ENCODE measurements around the gene AMBP.

Gene AMBP

DNA sequence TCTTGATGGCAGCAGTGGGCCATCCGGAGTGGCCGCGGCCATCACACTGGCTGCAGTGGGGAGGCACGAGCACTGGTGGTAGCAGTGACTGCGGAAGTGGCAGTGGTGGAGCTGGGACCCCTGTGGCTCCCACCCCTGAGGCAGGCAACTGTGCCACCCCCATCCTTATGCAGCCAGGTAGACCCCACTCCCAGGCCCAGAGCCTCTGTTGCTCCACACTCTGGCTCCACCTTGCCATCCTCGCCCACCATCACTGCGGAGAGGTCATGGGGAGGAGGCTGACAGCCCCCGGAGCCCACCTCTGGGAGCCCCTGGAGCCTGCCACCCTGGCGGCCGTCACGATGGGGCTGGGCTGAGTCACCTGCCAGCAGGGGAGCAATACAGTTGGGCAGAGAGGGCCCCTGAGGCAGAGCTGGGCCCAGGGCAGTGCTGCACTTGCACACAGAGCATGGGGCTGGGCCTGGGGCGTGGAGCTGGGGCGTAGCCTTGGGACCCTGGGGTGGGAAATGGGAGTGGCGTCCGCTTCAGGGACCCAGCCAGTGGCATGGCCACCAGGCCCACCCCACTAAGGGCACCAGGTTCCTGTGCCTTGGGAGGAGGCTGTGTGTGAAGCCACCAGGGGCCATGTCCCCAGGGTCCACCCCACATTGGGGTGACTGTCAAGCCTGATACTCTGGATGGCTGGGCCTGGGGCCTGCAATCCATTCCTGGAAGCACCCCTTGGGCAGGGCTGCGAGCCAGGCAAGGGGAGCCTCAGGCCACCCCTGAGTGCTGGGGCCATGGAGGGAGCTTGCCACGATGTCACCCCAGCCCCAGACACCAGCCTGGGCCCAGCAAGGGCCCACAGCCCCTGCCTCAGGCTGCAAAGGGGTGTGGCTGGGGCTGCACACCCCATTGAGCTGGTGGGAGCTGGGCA, 7.7 kb downstream of the AMBP start:
- TF ChIP-seq ZIC2 (tag by site-specific recombination; IDR thresholded peaks at IDR 0.05) (peak; percentile 67), KLF1 (tag by site-specific recombination; IDR thresholded peaks at IDR 0.05) (peak; percentile 45; the same call in 1 of the 2 replicates)
- TF ChIP-seq, protein P1, sequence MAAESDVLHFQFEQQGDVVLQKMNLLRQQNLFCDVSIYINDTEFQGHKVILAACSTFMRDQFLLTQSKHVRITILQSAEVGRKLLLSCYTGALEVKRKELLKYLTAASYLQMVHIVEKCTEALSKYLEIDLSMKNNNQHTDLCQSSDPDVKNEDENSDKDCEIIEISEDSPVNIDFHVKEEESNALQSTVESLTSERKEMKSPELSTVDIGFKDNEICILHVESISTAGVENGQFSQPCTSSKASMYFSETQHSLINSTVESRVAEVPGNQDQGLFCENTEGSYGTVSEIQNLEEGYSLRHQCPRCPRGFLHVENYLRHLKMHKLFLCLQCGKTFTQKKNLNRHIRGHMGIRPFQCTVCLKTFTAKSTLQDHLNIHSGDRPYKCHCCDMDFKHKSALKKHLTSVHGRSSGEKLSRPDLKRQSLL (tag by site-specific recombination; IDR thresholded peaks at IDR 0.05): no peak
- no peaks in the 10 kb centered on the region for H3K36me3 ChIP-seq (ENCODE audit: control insufficient read depth in 2 of 2, insufficient read depth in 1 of 2, low read length in 2 of 2)
- POLR2A ChIA-PET: no interaction called here
- H3K4me3 ChIP-seq (ENCODE audit: low read depth, low read length): no peak overlapping the region
- CTCF ChIA-PET: interaction anchor here (0.7 to 3.4 kb wide), 4 partner anchors 12 to 264 kb away, joined by 3 to 23 read pairs (median 5); no protein-coding TSS in a partner anchor
- no peak overlapping the region for H3K27ac ChIP-seq (ENCODE audit: extremely low read depth, low read depth, low read length)
- no peaks in the 10 kb centered on the region for H3K9me3 ChIP-seq (ENCODE audit: control insufficient read depth, insufficient read depth, low read depth, low read length)
- H3K4me1 ChIP-seq (ENCODE audit: control insufficient read depth, insufficient read depth, low read length): no peaks in the 10 kb centered on the region

DNA sequence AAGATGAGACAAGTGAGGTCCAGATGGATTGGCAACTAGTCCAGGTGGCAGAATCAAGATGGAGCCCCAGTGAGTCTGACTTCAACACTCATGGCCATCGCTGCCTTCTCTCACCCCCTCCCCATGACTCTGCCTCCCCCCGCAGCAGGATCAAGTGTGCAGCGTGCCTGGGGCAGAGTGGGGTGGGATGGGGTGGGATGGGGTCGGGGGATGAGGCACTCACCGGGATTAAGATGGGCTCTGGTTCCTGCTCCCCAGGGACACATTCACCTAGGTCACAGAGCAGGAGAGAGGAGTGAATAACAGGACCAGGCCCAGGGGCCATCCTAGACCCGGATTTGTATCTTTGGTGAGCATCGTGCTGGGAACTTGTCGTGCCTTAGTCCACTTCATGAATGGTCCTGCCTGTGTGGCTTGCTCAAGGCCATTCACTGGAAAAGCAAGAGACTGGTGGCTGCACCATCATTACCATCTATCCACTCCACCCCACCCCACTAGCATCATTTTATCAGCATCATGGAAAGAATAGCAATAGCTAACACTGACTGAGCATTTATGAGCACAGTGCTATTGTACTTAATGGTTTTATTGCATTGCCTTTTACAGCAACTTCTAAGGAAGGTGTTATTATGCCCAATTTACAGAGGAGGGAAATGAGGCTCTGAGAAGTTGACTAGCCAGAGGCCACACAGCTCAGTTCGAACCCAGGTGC, 8.5 kb downstream of the AMBP start:
- POLR2A ChIA-PET: no interaction called here
- Histone ChIP-seq H3K36me3 (ENCODE audit: control insufficient read depth in 2 of 2, insufficient read depth in 1 of 2, low read length in 2 of 2) (no peaks in the 10 kb centered on the region), H3K27ac (ENCODE audit: extremely low read depth, low read depth, low read length) (no peak overlapping the region), H3K4me3 (ENCODE audit: low read depth, low read length) (no peak overlapping the region), H3K4me1 (ENCODE audit: control insufficient read depth, insufficient read depth, low read length) (no peaks in the 10 kb centered on the region), H3K9me3 (ENCODE audit: control insufficient read depth, insufficient read depth, low read depth, low read length) (no peaks in the 10 kb centered on the region)
- CTCF ChIA-PET: interaction anchor here (1.1 to 3.4 kb wide), 2 partner anchors 13 to 15 kb away, joined by 3 to 23 read pairs; no protein-coding TSS in a partner anchor
- TF ChIP-seq ZBTB7A (tag by site-specific recombination; IDR thresholded peaks at IDR 0.05; ENCODE audit: low read depth) (no peak), TCF7L2 (IDR thresholded peaks at IDR 0.05; ENCODE audit: borderline replicate concordance, low read depth, low read length) (no peak), ZNF391 (tag by site-specific recombination; IDR thresholded peaks at IDR 0.05; ENCODE audit: borderline replicate concordance, low read depth) (no peak), ZBTB1 (tag by site-specific recombination; IDR thresholded peaks at IDR 0.05) (no peak), MZF1 (tag by site-specific recombination; IDR thresholded peaks at IDR 0.05; ENCODE audit: borderline replicate concordance) (no peak), ZNF138 (tag by site-specific recombination; IDR thresholded peaks at IDR 0.05; ENCODE audit: borderline replicate concordance) (no peak), ZNF157 (tag by site-specific recombination; IDR thresholded peaks at IDR 0.05) (no peak), TRIM28 (IDR thresholded peaks at IDR 0.05; ENCODE audit: borderline replicate concordance, low read length) (no peak), KLF16 (tag by site-specific recombination; IDR thresholded peaks at IDR 0.05) (no peak), ZNF571 (tag by site-specific recombination; IDR thresholded peaks at IDR 0.05) (no peak)
- TF ChIP-seq, protein P2, sequence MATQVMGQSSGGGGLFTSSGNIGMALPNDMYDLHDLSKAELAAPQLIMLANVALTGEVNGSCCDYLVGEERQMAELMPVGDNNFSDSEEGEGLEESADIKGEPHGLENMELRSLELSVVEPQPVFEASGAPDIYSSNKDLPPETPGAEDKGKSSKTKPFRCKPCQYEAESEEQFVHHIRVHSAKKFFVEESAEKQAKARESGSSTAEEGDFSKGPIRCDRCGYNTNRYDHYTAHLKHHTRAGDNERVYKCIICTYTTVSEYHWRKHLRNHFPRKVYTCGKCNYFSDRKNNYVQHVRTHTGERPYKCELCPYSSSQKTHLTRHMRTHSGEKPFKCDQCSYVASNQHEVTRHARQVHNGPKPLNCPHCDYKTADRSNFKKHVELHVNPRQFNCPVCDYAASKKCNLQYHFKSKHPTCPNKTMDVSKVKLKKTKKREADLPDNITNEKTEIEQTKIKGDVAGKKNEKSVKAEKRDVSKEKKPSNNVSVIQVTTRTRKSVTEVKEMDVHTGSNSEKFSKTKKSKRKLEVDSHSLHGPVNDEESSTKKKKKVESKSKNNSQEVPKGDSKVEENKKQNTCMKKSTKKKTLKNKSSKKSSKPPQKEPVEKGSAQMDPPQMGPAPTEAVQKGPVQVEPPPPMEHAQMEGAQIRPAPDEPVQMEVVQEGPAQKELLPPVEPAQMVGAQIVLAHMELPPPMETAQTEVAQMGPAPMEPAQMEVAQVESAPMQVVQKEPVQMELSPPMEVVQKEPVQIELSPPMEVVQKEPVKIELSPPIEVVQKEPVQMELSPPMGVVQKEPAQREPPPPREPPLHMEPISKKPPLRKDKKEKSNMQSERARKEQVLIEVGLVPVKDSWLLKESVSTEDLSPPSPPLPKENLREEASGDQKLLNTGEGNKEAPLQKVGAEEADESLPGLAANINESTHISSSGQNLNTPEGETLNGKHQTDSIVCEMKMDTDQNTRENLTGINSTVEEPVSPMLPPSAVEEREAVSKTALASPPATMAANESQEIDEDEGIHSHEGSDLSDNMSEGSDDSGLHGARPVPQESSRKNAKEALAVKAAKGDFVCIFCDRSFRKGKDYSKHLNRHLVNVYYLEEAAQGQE (tag by site-specific recombination; IDR thresholded peaks at IDR 0.05): no peak
- TF ChIP-seq, protein P3, sequence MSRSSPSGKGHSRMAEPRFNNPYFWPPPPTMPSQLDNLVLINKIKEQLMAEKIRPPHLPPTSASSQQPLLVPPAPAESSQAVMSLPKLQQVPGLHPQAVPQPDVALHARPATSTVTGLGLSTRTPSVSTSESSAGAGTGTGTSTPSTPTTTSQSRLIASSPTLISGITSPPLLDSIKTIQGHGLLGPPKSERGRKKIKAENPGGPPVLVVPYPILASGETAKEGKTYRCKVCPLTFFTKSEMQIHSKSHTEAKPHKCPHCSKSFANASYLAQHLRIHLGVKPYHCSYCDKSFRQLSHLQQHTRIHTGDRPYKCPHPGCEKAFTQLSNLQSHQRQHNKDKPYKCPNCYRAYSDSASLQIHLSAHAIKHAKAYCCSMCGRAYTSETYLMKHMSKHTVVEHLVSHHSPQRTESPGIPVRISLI (tag by site-specific recombination; IDR thresholded peaks at IDR 0.05): no peak
- TF ChIP-seq, protein P1 (tag by site-specific recombination; IDR thresholded peaks at IDR 0.05): no peak
- TF ChIP-seq, protein P4, sequence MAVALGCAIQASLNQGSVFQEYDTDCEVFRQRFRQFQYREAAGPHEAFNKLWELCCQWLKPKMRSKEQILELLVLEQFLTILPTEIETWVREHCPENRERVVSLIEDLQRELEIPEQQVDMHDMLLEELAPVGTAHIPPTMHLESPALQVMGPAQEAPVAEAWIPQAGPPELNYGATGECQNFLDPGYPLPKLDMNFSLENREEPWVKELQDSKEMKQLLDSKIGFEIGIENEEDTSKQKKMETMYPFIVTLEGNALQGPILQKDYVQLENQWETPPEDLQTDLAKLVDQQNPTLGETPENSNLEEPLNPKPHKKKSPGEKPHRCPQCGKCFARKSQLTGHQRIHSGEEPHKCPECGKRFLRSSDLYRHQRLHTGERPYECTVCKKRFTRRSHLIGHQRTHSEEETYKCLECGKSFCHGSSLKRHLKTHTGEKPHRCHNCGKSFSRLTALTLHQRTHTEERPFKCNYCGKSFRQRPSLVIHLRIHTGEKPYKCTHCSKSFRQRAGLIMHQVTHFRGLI (tag by site-specific recombination; IDR thresholded peaks at IDR 0.05): no peak
